DMS 273 (cell line): Measurements from ENCODE around the gene PTPMT1.

Source experiments
- DNase-seq: peaks from one replicate; lab custom pipeline; 2025; ENCODE audit not compliant: unreplicated experiment; lab: John Stamatoyannopoulos, UW

The PTPMT1 gene

DNA sequence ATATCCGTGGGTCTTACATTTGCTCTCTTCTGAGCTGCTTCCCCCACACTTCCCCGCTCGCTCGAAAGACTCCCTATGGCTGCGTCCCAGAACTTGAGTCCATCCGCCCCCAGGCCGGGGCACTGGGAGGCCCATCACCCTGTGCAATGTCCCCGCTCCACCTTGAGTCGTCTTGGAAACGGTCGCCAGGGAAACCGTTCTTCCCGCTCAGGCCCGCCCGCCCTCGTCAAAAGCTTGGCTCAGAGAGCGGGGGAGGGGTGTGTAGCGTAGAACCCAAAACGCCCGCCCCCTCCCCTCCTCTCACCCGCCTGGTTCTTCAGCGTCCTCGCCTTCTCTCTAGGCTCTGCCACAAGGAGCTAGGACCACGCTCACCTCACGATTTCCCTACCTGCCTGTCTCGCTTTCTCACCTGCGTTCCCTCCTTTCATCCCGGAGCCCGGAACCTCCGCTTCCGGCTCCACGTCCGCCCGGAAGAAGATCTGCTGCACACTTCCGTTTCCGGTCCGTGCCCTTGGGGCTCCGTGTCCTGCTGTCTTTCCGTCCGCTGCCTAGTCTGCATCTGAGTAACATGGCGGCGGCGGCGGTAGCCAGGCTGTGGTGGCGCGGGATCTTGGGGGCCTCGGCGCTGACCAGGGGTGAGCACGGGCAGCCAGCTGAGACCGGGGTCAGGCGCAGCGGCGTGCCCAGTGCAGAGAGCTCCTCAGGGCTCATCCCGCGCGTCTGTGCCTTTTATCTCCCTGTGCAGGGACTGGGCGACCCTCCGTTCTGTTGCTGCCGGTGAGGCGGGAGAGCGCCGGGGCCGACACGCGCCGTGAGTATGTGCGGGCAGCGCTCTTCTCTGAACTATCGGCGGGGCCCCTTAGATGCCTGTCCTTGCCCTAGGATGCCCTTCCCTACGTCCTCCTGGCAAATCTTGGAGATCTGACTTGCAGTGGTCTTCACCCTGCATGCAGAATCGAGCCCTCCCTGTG lies 13.4 kb downstream of the PTPMT1 start, which contains the start of the genes KBTBD4 and NDUFS3:
TSS of gene KBTBD4 (minus strand) at position 447 of the 971 bp plus-strand sequence. CDS start at position 428, 19 bp downstream.
TSS of gene NDUFS3 (plus strand) at position 551 of the 971 bp plus-strand sequence. CDS start at position 569, 18 bp downstream.
- DNase-seq, result peak; percentile 92

DNA sequence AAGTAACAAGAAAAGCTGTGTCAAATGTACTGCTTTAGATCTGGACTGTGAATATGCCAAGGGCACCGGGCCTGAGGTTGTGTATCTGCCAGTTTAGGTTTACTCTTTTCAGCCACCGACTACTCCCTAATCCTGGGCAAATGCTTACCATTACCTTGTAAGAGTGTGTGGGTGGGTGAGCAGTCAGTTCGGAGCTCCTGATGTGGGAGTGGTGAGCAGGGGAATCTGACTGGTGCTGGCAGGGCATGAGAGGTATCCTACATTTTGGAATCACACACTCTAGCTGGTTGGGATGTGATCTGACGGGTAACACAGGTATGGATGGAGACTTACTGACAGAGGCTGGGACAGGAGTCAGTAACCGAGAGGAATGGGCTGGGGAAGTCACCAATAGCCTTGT lies 18.4 kb downstream of the PTPMT1 start:
- DNase-seq, result no peak

DNA sequence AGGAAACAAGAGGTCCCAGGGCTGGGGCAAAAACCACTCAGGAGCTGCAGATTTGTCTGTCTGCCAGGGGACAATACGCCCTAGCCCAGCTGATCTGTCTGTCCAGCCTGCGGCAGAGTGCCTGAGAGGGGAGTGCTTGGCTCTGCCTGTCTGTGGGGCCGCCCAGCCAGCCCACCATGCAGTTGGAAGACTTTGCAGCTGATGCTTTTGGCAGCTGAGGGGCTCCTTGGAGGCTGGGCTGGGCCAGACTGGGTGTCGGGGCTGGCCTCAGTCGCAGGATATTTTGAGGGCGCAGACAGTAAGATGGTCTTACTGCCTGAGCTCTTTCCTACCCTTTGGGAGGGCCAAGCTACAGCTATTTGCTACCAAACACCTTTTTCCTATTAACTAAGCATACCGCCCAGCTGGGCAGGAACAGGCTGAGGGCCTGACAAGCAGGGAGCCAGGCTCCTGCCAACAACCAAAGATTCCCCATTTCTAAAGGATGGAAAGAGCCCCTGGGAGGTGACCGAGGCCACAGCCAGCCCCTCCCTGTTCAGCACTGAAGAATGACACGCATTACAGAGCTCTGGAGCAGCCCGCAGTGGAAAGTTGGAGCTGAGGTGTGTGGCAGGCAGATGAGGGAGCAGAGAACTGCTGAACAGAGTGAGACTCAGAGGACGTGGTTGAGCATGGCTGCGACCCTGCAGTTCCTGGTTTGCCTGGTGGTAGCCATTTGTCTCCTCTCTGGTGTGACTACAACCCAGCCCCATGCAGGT lies 20.9 kb downstream of the PTPMT1 start, which contains the start of gene FAM180B:
TSS of gene FAM180B (plus strand) at position 581 of the 758 bp plus-strand sequence. CDS start at position 672, 91 bp downstream.
- peak; percentile 9 for DNase-seq

DNA sequence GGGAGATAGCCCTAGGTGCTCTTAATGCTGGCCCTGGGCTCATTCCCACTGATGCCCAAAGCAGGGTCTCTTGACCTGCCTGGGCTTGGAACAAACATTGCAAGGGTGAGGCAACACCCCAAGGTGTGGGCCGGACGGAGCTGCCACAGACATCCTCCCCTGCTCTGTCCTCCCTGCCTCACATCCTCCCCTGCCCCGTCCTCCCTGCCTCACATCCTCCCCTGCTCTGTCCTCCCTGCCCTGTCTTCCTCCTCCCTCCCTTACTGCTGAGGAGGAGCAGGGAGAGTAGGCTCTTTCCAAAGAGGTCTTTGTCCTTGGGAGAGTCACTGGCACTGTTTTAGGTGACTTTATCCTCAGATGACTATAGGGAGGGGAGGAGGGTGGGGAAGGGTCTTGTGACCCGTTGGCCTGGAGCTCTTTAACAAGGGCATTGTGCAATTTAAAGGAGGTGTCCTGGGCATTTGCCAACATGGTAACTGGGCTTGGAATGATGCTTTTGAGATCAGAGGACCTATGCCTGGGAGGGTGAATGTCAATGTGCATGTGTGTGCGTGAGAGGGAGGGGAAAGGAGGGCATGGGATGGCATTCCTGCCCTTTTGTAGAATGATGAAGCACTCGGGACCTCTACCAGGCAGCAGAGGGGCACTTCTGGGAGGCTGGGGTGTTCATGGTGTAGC lies 21.8 kb downstream of the PTPMT1 start:
- DNase-seq, result no peak

DNA sequence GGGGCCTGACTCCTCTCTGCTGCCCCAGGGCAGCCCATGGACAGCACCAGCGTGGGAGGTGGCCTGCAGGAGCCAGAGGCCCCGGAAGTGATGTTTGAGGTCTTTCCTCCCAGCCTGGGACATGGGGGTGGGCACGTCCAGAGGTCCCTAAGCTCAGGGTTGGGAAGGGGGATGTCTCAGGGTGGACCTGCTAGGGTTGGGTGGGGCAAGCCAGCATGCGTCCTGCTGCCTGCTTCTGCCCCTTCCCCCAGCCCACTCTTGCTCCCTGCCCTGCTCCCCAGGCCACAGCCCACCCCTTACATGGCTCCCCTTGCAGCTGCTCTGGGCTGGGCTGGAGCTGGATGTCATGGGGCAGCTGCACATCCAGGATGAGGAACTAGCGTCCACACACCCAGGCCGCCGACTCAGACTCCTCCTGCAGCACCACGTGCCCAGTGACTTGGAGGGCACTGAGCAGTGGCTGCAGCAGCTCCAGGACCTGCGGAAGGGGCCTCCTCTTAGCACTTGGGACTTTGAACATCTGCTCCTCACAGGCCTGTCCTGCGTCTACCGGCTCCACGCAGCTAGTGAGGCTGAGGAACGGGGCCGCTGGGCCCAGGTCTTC lies 22.4 kb downstream of the PTPMT1 start:
- no peak for DNase-seq

DNA sequence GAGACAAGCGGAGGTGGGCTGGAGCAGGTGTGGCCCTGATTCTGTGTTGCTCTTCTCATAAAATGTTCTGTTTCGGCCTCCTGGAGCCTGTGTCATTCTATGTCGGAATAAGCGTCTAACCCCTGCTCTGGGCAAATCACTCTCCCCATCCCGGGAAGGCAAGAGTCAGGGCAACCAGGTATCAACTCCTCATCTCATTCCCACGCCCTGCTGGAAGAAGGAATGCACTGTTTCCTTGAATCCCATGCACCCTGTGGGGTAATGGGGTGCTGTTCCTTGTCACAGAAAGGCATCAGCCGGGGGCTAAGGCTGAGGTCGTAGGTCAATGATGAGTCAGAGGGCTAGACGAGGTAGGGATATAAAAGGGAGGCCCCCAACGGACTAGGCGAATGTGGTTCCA lies 23.7 kb downstream of the PTPMT1 start:
- DNase-seq, result no peak

DNA sequence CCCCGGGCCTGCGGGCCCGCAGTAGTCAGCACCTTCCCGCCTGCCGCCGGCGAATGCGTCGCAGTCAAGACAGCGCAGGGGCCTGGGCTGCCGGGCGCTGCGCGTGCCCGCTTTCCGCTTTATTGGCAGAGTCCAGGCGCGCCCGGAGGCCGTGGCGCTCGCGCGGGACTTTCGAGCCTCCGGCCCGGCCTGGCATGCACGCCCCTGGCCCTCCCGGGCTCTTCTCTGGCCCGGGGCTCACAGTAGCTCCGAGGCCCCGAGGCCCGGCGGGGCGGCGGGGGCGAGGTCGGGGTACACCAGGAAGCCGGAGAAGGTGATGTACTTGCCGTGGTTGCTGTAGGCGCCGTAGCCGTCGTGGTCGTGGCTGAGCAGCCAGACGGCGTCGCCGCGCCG lies 24.2 kb downstream of the PTPMT1 start:
- no peak for DNase-seq

DNA sequence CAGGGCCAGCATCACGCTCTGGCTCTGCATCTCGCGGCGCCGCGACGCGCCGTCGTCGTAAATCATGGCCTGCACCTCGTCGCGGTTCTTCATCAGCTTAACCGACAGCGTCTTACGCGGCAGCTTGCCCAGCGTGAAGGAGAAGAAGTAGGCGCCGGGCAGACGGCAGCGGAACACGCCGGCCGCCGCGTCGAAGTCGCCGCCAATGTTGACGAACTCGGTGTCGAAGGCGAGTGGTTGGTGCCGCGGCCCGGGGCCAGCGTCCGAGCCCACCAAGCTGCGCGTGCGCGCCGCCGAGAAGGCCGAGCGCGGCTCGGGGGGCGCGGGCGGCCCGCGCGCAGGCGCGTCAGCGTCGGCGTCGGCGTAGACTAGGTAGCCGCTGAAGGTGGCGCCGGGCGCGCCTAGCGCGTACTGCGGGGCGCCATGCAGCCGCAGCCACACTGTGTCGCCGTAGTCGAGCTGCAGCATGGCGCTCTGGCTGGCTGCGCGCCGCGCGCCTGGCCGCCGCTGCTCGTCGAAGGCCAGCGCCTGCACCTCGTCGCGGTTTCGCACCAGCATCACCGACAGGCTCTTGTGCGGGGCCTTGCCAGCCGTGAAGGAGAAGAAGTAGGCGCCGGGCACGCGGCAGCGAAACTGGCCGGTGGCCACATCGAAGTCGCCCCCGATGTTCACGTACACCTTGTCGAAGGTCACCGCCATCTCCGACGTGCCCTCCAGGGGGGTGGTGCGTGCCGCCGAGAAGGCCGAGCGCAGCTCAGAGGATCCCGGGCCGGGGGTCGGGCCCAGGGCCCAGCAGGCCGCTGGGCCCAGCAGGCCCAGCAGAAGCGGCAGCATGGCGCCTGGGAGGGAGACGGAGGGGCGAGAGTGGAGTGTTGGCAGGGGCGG lies 24.8 kb downstream of the PTPMT1 start:
- no peak for DNase-seq

DNA sequence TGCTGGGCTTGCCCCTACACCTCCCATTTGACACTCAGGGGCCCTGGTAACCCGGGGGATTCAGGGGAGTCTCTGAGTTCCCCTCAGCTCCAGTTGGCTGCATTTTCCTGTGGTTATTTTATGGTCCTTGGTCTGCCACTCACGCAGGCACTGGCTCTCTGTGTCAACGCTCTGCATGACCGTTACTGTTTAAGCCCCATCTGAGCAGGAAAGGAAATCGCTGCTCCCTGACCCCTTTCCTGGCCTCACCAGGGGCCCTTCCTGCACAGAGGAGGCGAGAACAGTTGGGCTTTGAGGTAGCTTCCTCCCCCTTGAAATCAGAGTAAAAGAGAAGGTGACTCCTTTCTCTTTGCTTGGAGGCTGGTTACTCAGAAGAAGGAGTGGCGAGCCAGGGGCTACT lies 26.4 kb downstream of the PTPMT1 start:
- no peak for DNase-seq

DNA sequence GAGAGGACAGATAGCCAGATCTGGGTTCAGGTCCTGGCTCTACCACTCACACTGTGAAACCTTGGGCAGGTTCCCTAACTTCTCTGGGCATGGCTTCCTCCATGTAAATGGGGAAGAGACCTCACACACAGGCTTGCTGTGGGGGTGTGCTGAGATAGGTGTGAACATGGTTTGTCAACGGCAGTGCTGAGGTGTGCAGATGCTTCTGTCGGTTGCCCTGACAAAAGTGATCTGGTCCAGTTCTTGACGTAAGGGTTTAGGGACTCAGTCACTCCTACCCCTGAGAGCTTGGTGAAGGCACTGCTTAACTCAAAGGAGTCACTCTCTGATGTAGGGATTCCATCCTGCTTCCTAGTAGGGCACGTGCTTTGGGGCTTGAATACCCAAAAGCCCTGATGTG lies 26.9 kb downstream of the PTPMT1 start:
- no peak for DNase-seq

DNA sequence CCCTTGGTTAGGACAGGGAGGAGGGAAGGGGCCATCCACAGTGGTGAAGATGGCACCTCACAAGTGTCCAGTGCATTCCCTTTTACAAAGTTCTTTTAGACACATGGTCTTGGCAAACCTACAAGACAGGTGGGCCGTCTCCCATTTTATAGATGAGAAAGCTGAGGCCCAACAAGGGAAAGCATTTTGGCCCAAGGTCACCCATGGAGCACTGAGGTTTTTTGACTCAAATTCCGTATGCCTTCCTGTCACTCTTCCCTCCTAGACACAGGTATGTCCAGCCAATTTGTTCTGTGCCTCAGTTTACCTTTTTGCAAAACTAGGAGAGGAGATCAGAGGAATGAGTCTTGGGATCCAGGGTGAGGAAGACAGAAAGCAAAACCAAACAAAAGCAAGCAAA lies 27.6 kb downstream of the PTPMT1 start:
- no peak for DNase-seq

DNA sequence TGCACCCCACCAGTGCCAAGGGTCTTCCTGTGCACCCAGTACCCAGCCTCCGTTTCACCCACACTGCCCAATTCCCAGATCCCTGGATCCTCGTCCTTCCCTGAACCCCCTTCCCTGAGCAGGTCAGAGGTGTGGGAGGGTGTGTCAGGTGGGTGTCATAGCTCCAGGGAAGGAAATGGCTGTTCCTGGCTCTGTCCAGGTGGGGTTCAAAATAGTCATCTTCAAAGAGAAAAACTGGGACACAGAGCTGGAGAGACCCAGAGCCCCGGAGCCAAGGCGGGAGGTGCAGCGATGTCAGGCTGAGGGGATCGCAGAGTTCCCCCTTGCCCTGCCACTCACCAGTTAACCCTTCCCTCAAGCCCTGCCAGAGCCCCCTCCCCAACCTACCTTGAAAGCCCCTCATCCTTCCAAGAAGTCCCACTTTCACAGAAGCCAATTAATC lies 28.1 kb downstream of the PTPMT1 start:
- DNase-seq, result no peak

DNA sequence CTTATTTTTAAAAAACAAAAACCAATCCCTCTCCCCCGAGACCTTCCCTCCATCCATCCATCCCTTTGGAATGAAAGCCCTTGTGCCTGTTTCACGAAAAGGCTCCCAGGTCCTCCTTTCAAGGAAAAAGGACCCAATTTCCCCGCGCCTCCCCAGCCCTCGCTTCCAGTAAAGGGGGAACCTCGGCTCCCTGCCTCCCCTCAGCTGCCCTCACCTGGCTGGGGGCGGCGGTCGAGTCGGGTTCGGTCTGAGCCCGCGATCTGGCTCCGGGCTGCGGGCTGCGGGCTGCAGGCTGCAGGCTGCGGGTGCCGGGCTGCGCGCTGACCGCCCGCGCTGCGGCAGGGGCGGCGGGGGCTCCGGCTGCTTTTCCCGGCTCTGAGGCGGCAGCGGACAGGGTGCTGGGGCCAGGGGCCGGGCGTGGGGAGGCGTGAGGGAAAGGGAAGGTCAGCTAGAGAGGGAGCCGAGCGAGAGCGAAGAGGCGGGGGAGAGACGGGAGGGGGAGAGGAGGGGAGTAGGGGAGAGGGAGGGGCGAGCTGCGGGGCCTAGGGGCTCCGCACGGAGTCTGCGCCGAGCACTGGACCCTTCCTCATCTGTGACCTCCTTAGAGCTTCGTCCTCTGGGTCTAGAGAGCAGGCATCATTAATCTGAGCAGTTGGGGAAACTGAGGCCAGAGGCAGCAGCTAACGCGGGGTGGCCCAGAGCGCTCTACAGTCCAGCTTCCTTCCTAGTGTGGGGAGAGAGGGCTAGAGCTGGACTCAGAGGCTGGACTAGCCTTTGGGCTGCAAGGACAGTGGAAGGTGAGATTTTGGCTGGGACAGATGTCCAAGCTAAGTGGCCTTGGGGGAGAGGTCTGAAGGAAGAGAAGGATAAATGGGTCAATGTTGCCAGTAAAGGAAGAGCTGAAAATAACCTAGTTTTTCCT lies 28.8 kb downstream of the PTPMT1 start, which contains the start of gene C1QTNF4:
TSS of gene C1QTNF4 (minus strand) at position 478 of the 922 bp plus-strand sequence. CDS start 3,601 bp downstream, outside the sequence.
- no peak for DNase-seq

DNA sequence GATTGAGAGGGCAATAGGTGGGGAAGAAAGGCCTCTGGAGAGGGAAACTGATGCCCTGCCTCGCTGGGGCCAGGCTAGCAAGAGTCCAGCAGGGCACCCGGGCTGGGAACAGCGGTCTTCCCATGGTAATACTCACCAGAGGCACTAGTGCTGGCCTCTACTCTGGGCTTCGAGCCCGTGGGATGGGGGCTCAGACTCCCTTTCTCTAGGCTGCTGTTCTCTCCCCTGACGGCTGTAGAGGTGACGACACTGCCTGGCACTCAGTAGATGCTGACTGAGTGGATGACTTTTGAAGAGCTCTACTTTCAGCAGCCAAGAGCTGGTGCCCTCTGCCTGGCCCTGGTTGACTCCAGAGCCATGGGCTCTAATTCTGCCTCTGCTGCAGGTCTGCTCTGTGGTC lies 29.6 kb downstream of the PTPMT1 start:
- peak; percentile 10 for DNase-seq

DNA sequence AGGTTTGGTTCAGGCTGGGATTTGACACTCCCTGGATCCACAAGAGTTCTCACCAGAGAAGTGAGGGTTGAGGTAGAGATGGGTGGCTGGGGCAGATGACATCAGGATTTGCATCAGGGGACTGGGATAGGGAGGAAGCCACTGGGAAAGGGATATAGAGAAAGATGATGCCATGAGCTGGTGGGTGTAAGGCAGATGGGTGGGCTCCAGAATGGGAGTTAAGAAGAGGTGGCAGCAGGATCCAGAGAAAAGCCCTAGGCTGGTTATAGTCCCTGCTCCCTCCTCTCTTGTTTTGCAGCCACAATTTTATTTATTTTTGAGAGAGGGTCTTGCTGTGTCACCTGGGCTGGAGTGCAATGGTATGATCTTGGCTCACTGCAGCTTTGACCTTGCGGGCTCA lies 30.6 kb downstream of the PTPMT1 start:
- DNase-seq, result no peak

DNA sequence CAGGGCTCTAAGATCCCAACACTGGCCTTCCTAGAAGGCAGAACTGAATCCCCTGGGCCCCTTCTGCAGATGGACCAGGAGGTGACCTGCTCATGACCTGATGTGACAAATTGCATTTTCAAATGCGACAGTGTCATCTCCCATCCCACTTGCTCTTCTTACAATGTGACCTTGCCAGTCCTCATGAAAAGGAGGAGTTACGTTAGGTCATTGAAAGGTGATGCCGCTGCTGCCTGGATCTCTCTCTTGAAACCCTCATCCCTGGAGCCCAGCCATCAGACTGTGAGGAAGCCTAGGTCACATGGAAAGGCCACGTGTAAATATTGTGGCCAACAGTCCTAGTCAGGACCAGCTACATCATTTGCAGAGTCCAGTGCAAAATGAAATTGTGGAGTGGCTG lies 34.5 kb downstream of the PTPMT1 start:
- DNase-seq, result peak; percentile 26

DNA sequence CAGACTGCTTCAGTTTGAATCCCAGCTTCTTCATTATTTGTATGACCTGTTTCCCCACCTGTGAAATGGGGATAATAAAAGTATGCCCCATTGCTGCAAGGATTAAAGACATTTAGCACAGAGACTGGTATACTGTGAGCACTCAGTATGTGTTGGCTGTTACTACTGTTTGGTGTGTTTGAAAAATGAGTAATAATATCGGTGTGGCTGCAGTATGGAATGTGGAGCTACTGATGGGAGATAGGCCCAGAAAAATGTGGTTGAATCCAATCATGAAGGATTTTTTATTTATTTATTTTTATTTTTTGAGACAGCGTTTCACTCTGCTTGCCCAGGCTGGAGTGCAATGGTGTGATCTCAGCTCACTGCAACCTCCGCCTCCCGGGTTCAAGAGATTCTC lies 37.9 kb downstream of the PTPMT1 start:
- no peak for DNase-seq

DNA sequence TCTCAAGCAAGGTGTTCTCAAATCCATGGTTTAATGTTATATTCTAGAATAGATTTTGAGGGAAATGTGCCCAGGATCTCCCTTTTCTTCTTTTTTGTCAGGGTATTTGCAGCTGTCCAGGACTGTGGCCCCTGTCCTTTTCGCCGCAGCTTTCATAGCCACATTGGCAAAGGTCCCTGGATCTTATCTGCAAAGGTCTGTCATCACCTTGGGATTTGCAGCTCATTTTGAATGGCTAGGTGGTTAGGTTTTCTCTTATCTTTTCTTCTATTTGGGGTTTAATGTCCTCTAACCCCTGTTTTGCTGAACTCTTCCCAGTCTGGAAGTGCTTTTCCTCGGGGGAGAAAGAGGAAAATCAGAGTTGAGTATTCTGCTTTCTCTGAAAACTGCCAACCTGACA lies 40.5 kb downstream of the PTPMT1 start:
- no peak for DNase-seq
